NCI-H187 treated with DMSO at 0.1 percent for 48 hours (cell line): ENCODE data around the gene ADGRG3.

Source experiments
- DNase-seq: peaks from one replicate; lab custom pipeline; 2025; lab: John Stamatoyannopoulos, UW

The ADGRG3 gene

GRCh38 chr16:57681950-57682728 is 14.0 kb downstream of the ADGRG3 start:
- no peak for DNase-seq

GRCh38 chr16:57682809-57683635 is 14.9 kb downstream of the ADGRG3 start:
- DNase-seq, result no peak

- DNase-seq, result no peak
Observed at GRCh38 chr16:57683636-57684545, 15.8 kb downstream of the ADGRG3 start.

- no peak for DNase-seq
Observed at GRCh38 chr16:57684626-57685358, 16.7 kb downstream of the ADGRG3 start.

- no peak for DNase-seq
Observed at GRCh38 chr16:57685633-57686032, 17.5 kb downstream of the ADGRG3 start.

GRCh38 chr16:57686577-57686976 is 18.5 kb downstream of the ADGRG3 start:
- DNase-seq, result no peak

- no peak for DNase-seq
Observed at GRCh38 chr16:57687363-57687929, 19.3 kb downstream of the ADGRG3 start.

GRCh38 chr16:57688487-57688986 is 20.4 kb downstream of the ADGRG3 start:
- no peak for DNase-seq

GRCh38 chr16:57688987-57689761 is 21.1 kb downstream of the ADGRG3 start:
- no peak for DNase-seq

- DNase-seq, result no peak
Observed at GRCh38 chr16:57689762-57690558, 21.9 kb downstream of the ADGRG3 start.

- no peak for DNase-seq
Observed at GRCh38 chr16:57690782-57691471, 22.8 kb downstream of the ADGRG3 start.

GRCh38 chr16:57692636-57693035 is 24.5 kb downstream of the ADGRG3 start:
- DNase-seq, result no peak

- no peak for DNase-seq
Observed at GRCh38 chr16:57693550-57693949, 25.4 kb downstream of the ADGRG3 start.

GRCh38 chr16:57694231-57694724 is 26.2 kb downstream of the ADGRG3 start:
- no peak for DNase-seq

- no peak for DNase-seq
Observed at GRCh38 chr16:57694725-57695679, 26.9 kb downstream of the ADGRG3 start, which contains the start of gene DRC7. DRC7 (plus strand) TSS chr16:57694806; CDS start chr16:57697950, 3,144 bp downstream.

- DNase-seq, result no peak
Observed at GRCh38 chr16:57695680-57696069, 27.6 kb downstream of the ADGRG3 start.

GRCh38 chr16:57696240-57696639 is 28.1 kb downstream of the ADGRG3 start:
- no peak for DNase-seq
